GM10847 (cell line): ENCODE measurements around the gene GORASP2.

ENCODE experiments used
- POLR2A ChIP-seq: IDR thresholded peaks from 2 replicates; pipeline ENCODE4 v1.6.1; 2011; ENCODE audit not compliant: insufficient read length; ENCODE audit errors: extremely low read depth

GORASP2 gene

DNA sequence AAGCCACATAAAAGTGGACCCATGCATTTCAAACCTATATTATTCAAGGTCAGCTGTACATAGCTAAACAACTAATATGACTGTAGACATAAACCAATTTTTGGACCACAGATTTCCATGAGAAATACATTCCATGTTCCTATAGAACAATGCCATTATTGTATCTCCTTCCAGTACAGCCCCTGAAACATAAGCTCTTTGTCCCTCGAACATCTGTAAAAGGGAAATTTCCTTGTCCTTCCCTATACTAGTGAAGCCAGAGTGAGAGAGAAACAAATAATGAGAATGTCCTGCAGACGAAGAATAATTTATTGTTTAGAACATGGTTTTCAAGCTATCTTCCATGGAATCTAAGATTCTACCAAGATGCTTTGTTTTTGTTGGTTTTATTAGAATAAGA lies 75.3 kb downstream of the GORASP2 start:
- TF ChIP-seq POLR2A, result no peak

GRCh38 chr2:171004833-171005232 lies 75.8 kb downstream of the GORASP2 start:
- no peak for TF ChIP-seq POLR2A

DNA sequence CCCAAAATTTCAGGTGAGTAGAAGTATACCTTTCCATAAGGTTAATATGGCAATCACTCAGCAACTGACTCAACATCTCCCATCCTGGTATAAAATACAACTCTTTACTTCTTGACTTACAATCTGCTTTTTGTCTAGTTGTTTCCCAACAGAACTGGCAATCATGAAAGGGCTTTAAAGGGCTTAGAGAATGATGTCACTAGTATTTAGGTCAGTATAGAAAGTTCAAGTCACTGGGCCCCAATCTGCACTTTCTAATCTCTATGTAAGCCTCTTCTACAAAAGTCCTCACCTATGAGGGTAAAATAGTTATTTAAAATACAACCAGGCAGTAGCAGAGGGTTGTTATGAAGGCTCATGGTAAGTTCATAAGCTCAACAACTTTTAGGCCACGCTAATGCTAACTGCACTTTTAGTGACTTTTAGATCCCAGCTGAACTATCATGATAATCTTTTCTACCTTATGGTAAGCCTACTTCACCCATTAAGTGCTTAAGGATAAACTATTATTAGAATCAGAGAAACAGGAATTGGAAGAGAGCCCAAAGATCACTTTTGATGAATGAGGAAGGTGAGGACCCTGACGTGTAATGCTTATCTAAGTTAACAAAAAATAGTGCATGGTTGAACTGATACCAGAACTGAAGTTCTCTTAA lies 79.6 kb downstream of the GORASP2 start:
- no peak for TF ChIP-seq POLR2A

GRCh38 chr2:171009386-171009785 lies 80.3 kb downstream of the GORASP2 start:
- no peak for TF ChIP-seq POLR2A

DNA sequence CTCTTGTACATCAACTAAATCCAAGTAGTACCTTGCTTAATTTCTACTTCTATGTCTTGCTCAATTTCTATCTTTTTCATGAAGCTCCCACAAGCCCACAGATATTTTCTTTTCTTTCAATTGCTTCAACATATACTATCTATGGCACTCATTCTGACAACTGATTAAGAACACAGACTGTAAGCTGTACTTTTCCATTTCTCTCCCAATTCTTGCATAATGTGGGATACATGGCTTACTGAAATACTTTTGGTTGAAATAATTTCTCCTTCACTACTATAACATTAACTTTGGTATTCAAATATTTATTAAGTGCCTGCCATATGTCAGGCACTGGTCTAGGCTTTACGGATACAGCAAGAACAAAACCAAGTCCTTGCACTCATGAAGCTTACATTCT lies 84.8 kb downstream of the GORASP2 start:
- no peak for TF ChIP-seq POLR2A

DNA sequence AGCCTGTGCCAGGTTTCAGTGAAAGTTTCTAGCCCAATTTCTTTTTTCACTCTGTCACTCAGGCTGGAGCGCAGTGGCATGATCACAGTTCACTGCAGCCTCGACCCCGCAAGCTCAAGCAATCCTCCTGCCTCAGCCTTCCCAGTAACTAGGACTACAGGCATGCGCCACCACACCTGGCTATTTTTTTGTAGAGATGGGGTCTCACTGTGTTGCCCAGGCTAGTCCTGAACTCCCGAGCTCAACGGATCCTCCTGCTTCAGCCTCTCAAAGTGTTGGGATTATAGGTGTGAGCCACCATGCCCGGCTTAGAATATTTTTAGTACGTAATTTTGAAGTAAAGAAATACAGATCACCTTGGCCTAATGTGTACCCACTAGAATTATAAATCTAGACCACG lies 87.1 kb downstream of the GORASP2 start:
- no peak for TF ChIP-seq POLR2A
